GM18526 (cell line): ENCODE data around the gene NPHP4.

Source experiments
- POLR2A ChIP-seq: IDR thresholded peaks from 3 replicates; pipeline ENCODE4 v1.6.1; 2011; ENCODE audit not compliant: insufficient read length; ENCODE audit errors: extremely low read depth

NPHP4 gene

DNA sequence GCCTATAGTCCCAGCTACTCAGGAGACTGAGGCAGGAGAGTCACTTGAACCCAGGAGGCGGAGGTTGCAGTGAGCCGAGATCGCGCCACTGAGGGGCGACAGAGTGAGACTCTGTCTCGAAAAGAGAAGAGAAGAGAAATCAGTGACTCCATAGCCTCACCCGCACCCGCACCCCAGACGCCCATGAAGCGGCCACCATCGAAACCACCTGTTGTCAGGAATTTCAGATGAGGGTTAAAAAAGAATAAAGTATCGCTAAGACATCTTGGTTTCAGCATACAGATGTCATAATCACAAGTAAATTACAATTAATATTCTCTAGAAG, 47.4 kb downstream of the NPHP4 start:
- TF ChIP-seq POLR2A, result no peak

DNA sequence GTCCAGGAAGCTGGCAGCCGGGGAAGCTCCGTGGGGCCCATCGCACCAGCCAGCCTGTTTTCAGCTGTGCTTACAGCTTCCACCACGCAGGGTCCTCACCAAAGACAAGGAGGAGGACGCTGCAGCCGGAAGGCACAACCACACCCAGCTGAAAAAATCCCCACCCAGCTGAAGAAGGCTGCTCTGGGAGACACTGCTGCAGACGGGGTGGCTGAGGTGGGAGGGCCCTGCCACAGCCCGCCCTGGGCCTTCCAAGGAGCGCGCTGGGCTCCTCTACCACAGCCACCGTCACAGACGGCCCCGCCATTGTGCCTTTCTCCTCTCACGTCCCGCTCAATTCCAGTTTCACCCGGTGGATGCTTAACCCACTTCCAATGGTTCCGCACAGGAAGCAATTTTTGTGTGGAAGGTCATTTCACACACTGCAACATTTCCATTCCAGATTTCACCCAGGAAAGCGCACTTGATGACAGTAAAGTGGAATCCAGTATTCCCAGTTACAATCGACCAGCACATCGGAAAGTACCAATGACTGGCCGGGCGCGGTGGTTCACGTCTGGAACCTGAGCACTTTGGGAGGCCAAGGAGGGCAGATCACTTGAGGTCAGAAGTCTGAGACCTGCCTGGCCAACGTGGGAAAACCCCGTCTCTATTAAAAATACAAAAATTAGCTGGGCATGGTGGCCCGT, 47.9 kb downstream of the NPHP4 start:
- TF ChIP-seq POLR2A, result no peak

DNA sequence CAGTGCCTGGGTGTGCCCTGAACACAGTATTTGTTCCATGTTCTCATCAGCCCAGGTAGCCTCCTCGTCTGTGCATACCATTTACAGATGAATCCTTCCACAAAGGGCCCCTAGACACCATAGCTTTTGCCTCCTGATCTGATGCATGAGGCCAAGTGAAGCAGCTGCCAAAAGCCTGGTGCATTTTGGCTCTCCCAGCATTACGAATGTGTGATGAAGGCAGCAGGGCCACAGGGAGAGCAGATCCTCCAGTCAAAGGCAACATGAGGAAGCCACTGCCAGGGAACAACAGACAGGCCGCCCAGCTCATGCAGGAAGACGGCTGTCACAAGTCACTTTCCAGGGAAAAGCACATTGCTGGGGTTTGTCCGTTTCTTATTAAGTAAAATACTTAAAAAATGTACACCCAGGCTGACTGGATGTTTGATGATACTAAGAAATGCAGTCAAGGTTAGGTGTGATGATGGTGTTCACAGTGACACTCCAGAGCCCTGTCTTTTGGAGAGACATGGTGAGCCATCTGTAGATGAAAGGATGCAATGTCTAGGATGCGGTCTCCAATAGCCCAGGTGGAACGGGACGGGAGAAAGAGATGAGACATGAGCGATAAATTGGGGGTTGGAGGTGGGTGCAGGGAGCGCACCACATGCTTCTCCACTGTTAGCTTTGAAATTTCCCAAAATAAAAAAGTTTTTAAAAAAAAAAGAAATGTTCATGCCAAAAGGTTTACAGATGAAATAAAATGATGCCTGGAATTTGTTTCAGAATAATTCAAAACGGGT, 48.7 kb downstream of the NPHP4 start:
- TF ChIP-seq POLR2A, result no peak

DNA sequence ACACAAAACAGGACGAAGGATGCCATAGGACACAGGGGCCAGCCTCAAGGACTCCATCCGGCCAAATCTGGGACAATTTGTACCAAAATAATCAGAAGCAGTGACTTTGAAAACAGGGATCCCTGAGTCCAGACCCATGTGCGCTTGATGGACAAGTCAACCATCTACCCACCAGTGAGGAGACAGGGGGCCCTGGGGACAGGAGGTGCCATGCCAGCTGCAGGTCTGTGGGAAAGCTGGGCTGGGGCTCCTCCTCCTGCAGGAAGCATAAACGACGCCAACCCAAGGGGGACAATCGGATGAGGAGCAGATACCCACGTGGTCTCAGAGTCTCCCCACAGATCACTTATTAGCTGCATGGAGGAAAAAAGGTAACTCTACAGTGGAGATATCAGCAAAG, 50.6 kb downstream of the NPHP4 start:
- TF ChIP-seq POLR2A, result no peak

DNA sequence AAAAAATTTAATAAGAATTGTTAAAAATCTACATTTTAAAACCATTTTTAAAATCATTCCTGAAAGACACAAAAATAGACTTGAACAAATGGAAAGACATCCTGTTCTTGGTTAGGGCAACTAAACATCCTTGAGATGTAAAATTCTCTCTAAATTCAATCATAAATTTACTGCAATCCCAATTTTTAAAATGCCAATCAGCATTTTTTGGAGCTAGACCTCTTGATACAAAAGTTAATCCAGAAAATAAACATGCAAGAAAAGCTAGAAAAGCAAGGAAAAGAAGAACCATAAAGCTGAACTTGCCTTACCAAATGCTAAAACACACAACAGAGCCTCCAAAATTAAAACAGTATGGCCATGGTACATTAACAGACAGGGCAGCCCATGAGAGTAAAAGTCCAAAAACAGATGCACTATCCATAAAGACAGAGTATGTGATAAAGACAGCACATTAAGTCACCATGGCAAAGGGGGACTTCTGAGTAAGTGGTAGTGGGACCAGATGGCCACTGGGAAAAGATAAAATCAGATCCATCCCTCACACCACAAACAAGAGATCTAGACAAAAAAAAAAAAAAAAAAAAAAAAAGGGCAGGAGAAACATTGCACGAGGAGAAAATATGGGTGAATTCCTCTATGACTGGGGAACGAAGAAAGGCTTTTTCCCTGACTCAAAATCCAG, 51.4 kb downstream of the NPHP4 start:
- no peak for TF ChIP-seq POLR2A

DNA sequence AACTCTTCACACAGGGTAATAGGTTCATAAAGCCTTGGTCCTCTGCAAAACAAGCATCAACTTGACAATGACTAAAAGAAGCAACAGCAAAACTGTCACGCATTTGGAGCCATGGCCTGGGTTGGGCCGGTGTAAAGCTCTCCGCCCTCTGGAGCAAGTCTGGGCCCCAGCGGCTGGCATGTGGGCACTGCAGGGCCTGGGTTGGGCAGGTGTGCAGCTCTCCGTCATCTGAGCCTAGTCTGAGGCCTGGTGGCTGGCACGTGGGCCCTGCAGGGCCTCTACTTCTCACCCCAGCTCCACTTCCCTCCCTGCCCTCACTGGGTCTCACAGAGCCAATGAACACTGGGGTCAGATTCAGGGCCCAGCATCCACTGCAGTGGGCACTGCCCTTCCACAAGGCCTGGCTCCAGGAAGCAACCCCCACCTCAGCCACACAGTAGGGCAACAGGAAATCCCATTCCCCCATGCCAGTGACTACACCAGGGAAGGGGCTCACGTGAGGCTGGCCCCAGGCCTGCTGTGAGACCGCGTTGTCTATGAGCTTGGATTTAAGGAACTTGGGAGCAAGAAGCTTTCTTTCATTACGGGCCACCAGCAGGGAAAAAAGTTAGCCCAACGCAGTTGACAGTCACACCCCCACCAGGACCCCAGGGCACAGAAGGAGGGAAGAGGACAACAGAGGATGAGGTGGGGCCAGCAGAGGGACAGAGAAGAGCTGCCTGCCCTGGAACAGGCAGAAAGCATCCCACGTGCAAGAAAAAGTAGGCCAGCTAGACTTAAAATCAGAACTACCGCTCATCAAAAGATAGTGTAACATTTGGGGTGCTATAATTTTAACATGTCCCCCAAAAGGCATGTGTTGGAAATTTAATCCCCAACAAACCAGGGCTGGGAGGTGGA, 52.7 kb downstream of the NPHP4 start:
- no peak for TF ChIP-seq POLR2A

DNA sequence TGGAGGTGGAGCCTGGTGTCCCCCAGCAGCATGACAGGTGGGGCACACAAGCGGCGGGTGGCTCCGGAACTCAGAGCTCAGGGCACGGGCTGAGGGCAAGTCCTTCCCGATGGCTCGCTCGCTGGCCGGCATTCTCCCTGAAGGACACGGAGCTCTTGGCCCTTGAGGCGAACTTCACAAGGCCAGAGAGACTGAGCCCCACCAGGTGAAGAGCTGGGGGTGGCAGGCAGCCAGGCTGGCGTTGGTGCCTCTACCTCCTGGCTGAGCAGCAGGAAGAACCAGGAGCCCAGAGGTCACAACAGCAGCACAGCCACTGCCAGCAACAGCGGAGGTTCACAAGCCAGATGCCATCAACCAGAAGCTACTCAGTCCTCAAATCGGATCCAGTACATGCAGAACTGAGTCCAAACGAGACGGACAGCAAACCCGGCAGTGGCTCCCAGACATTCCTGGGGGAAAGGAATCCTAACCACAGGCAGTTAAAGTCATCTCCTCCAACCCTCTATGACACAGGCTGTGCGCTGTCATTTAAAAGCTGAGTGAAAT, 54.1 kb downstream of the NPHP4 start:
- TF ChIP-seq POLR2A, result no peak

DNA sequence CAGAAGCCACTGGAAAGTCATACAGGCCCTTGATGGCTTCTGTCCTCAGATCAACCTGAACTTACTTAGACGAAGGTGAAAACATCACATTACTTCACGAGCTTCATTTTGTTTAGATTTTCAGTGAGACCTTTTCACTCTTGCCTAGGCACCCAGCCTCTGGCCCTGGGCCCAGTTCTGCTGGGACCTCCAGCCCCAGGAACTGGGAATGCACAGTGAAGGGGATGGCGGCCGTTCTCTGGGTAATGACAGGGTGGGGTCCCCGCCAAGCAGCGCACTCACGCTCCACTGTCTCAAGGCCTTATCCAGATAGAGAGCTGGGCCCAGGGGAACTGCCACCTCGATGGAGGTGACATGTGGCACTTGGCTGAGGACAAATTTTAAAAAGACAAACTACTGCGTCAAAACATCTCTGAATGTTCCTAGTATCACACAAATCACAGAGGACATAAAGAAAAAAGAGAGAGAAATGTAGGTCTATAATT, 54.8 kb downstream of the NPHP4 start:
- no peak for TF ChIP-seq POLR2A

DNA sequence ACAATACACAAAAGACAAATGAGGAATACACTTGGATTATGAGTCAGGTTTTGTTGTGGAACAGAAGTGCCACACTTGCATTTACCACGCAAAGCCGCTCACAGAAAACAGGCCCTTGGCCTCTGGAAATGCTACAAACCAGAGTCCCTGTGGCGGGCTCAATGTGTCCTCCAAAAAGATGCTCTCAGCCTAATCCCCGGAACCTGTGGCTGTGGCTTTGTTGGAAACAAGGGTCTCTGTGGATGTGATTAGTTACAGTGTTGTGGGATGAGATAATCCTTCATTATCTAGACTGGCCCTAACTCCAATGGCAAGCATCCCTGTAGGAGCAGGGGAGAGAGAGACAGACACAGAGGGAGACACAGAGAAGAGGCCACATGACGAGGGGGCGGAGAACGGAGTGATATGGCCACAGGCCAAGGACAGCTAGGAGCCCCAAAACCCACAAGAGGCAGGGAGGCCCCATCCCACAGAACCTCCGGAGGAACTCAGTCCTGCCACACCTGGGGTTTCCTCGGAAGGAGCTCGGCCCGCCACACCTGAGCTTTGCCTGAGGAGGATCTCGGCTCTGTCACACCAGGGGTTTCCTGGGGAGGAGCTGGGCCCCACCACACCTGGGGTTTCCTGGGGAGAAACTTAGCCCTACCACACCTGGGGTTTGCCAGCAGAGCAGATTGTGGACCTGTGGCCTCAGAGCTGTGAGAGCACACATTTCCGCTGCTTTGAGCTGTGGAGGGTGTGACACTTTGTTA, 55.4 kb downstream of the NPHP4 start:
- no peak for TF ChIP-seq POLR2A

DNA sequence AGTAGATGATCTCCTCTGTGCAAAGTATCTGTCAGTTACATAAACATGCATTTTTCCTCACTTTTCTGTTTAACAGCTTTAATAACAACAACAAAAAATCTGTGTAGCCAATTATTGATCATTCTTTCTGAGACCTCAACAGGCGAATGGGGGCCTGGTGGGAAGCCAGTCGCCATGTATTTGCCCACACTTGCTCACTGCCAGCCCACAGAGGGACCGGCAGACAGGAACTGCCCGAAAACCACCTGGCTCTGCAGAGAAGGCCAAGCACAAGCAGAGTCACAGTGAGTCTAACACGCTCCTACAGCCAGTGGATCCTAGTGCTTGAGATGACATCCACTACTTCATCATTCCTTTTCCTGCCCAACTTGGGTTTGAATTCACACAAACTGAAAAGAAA, 56.1 kb downstream of the NPHP4 start:
- TF ChIP-seq POLR2A, result no peak

DNA sequence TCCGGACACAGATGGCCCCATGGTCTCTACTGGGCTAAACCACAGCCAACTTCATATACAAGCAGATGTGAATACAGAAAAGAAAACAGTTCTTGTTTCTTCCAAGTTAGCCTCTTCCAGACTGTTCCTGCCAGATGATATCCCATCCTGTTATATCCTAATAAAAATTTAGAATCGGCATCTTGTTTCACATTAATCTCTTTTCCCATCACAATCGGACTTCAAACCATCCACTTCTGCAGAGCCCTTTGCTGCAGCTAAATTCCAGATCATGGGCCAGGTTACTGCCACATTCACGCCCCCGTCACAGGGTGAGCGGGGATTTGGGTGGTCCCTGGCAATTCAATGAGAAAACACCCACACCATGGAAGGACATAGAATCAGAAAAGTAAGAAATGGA, 57.2 kb downstream of the NPHP4 start:
- no peak for TF ChIP-seq POLR2A

DNA sequence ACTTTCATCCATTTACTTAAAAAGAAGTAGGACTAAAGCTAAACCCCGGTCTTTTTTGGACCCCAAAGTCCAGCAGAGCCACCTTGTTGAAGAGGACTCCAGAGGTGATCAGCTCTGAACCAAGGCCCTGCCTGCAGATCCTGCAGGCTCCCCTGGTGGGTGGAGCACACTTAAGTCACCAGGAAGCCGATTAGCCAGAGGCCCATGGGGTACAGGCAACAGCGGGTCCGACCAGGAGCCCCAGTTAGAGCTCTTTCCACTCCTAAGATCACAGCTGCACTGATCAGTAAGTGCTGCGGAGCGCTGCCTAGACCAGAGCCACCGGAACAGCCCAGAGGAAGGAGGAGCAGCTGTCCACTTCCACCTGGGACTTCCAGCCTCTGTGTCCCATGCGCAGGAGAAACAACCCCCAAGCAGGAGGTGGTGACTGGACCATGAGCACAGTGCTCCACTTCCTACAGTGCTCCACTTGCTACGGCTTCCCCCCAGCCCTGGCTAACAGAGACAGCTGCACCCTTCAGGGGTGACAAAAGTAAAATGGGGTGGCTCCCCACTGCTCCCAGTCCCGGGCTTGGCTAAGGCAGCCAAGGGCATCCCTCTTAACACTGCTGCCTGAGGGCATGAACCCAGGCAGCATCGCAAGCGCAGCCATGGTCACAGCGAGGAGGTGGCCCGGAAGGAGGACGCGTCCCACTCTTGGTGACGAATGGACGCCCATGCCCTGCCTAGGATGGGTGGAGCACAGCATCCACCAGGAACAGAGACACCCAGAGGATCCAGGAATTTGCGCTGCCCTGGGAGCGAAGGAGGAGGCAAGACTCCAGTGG, 58.0 kb downstream of the NPHP4 start:
- TF ChIP-seq POLR2A, result no peak

DNA sequence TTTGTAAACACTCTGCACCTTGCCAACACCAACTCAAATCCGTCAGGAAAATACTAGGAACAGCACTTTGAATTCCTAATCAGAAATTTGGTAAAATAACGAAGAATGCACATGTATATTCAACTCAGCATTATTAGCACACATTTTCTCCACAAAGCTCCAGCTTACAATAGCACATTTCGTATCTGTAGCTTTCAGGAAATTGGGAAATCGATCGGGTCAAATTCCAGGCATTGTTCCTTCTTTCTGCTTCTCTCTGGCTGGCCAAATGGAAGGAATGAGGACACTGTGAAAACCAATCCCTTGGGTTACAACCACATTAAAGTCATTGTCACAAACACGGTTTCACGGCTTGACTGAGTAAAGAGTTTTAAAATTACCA, 58.6 kb downstream of the NPHP4 start:
- TF ChIP-seq POLR2A, result no peak
